Measurements from ENCODE around the gene RND3. TPM values are rescaled to one million over a fixed set of nuclear protein-coding genes. Genes with fewer than 3 reads are reported as not detected.

The RND3 gene
- polyA plus RNA-seq, 3 donors: 4.2 to 65.0 (median 56.5) TPM

- 62 to 75% (median 68%) methylated on average over 2 of the region's 2 CpGs for WGBS, 3 donors
- H3K27ac ChIP-seq (ENCODE audit: low read depth, low read length): no peak overlapping the region
Observed at GRCh38 chr2:150426315-150426714, 61.2 kb downstream of the RND3 start.

- H3K27ac ChIP-seq (ENCODE audit: low read depth, low read length): no peak overlapping the region
- 45 to 59% (median 55%) methylated on average over 22 of the region's 22 CpGs for WGBS, 3 donors
Observed at GRCh38 chr2:150425121-150425955, 62.1 kb downstream of the RND3 start.

GRCh38 chr2:150424406-150424805 lies 63.1 kb downstream of the RND3 start:
- no peak overlapping the region for H3K27ac ChIP-seq (ENCODE audit: low read depth, low read length)
- WGBS, 3 donors: 70 to 75% (median 74%) methylated on average over 6 of the region's 6 CpGs

- no peak overlapping the region for H3K27ac ChIP-seq (ENCODE audit: low read depth, low read length)
Observed at GRCh38 chr2:150421126-150421651, 66.3 kb downstream of the RND3 start.

GRCh38 chr2:150418916-150419315 lies 68.6 kb downstream of the RND3 start:
- no peak overlapping the region for H3K27ac ChIP-seq (ENCODE audit: low read depth, low read length)
- 38 to 43% (median 42%) methylated on average over 1 of the region's 1 CpG for WGBS, 3 donors
